Transverse colon (tissue), 4 donors: Measurements from ENCODE around the gene ATP1B2. TPM values are rescaled to one million over a fixed set of nuclear protein-coding genes. Genes with fewer than 3 reads are reported as not detected.
A peak's percentile ranks its signal among the peaks of the same experiment; 100 is the strongest.

Source experiments
- DNase-seq: peaks from one replicate; pipeline ENCODE4 v3.0.0-alpha.2; 2019
- H3K27ac ChIP-seq, 4 donors: fragments of 200-600 bp; sonication (generic); 2 replicates each; pipeline ENCODE4 v1.5.1; 2016 to 2018; ENCODE audit warnings: inconsistent platforms in 4 of 4
- H3K27me3 ChIP-seq: fragments of 200-600 bp; sonication (generic); 2 replicates; pipeline ENCODE4 v1.5.1; 2017; ENCODE audit warnings: inconsistent platforms
- H3K36me3 ChIP-seq, 4 donors: fragments of 200-600 bp; sonication (generic); 2 replicates each; pipeline ENCODE4 v1.5.1; 2017 to 2019; ENCODE audit warnings: inconsistent platforms in 4 of 4
- H3K4me1 ChIP-seq, 4 donors: fragments of 200-600 bp; sonication (generic); 2 replicates each; pipeline ENCODE4 v1.5.1; 2017 to 2020; ENCODE audit warnings: inconsistent platforms in 4 of 4
- H3K4me3 ChIP-seq, 4 donors: fragments of 200-600 bp; sonication (generic); 1 replicate in 1 of 4; 2 replicates in 3 of 4; pipeline versions ENCODE4 v1.5.1 to v1.6.1; 2017 to 2019; ENCODE audit warnings: inconsistent platforms in 4 of 4
- H3K9me3 ChIP-seq, 2 donors: fragments of 200-600 bp; sonication (generic); 2 replicates each; pipeline ENCODE4 v1.5.1; 2017 to 2019; ENCODE audit warnings: inconsistent platforms in 2 of 2
- EP300 ChIP-seq: sonication (generic); formaldehyde crosslinking; IDR thresholded peaks from one replicate; pipeline ENCODE4 v1.6.1; 2017; ENCODE audit warnings: antibody characterized with exemption, low read depth
- POLR2A ChIP-seq: fragments of 450-650 bp; IDR thresholded peaks from one replicate; pipeline ENCODE4 v1.6.1; 2016; ENCODE audit warnings: antibody characterized with exemption, mild to moderate bottlenecking, moderate library complexity
- POLR2AphosphoS5 ChIP-seq, 3 donors: sonication (generic); formaldehyde crosslinking; IDR thresholded peaks; one replicate each; pipeline ENCODE4 v1.6.1; 2016; ENCODE audit warnings: antibody characterized with exemption in 3 of 3
- WGBS, 2 donors: methylation state at CpG; one replicate each; pipeline ENCODE4 v1.1.5; 2018; ENCODE audit warnings: low coverage in 1 of 2; 5-methylcytosine and 5-hydroxymethylcytosine counted together
- in situ Hi-C, 4 donors: fragments of 200-750 bp; cut with MboI; loops; one replicate each; pipeline versions ENCODE4 v1.15.0 to v1.15.1; 2017; ENCODE audit warnings: low sequenced_read_pairs in 3 of 4, low pct_ligation_motif_present in 1 of 4, low pct_unique_long_range_greater_than_20kb in 1 of 4
- intact Hi-C: fragments of 100-400 bp; cut with DNase I; formaldehyde crosslinking; loops from one replicate; pipeline ENCODE4 v1.15.1; 2023; ENCODE audit warnings: low total_unique reads
- total RNA-seq, 4 donors: library from RNA; depleted of rRNA; stranded (reverse); fragments of >200 nt; gene quantifications; one replicate each; pipeline ENCODE4 v1.1.0, GENCODE V29; 2016
- TF ChIP-seq, protein P1 (sequence below), 5 experiments: fragments of 200-600 bp in 3 of 5; fragments of 450-650 bp in 2 of 5; sonication (generic) in 3 of 5; IDR thresholded peaks; 1 replicate in 2 of 5; 2 replicates in 3 of 5; pipeline ENCODE4 v1.5.1; 2016 to 2017; ENCODE audit warnings: antibody characterized with exemption in 5 of 5, inconsistent platforms in 3 of 5, mild to moderate bottlenecking in 2 of 5, moderate library complexity in 1 of 5

Gene ATP1B2
- total RNA-seq, 4 donors from 2014 or later, result 0.40 to 20.6 (median 2.3) TPM

DNA sequence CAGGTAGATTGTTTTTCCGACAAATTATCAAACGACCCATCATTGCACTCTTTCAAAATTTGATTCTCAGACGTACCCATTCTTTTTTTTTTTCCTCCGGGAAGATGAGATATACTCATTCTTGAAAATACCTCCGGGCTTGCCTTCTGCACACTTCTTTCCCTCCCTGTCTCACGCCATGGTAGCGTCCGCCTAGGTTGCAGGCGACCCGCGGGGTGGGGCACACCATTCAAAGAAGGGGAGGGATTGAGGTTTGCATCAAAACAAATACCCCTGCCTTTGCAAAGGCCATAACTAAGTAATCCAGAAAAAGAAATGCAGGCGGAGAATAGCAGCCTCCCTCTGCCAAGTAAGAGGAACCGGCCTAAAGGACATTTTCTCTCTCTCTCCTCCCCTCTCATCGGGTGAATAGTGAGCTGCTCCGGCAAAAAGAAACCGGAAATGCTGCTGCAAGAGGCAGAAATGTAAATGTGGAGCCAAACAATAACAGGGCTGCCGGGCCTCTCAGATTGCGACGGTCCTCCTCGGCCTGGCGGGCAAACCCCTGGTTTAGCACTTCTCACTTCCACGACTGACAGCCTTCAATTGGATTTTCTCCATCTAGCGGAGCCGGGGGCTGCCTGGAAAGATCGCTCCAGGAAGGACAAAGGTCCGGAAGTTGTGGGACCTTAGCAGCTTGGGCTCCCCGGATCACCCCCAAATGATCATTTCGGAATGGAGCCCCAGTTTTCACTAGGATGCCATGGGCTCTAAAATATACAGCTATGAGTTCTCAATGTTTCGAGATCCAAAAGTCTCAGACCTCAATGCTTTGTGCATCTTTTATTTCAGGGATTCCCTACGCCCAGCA lies 35.7 kb downstream of the ATP1B2 start:
- Histone ChIP-seq H3K4me3 (peak overlapping the region; percentile 62 to 93 (median 82)), H3K9me3 (no peaks in the 10 kb centered on the region), H3K27ac (peak overlapping the region; percentile 95 to 99 (median 98)), H3K4me1 (peaks cover 15 to 38% (median 25%) of the 10 kb centered on the region in 4 donors), H3K27me3 (no peaks in the 10 kb centered on the region), H3K36me3 (no peaks in the 10 kb centered on the region)
- TF ChIP-seq, protein P1, sequence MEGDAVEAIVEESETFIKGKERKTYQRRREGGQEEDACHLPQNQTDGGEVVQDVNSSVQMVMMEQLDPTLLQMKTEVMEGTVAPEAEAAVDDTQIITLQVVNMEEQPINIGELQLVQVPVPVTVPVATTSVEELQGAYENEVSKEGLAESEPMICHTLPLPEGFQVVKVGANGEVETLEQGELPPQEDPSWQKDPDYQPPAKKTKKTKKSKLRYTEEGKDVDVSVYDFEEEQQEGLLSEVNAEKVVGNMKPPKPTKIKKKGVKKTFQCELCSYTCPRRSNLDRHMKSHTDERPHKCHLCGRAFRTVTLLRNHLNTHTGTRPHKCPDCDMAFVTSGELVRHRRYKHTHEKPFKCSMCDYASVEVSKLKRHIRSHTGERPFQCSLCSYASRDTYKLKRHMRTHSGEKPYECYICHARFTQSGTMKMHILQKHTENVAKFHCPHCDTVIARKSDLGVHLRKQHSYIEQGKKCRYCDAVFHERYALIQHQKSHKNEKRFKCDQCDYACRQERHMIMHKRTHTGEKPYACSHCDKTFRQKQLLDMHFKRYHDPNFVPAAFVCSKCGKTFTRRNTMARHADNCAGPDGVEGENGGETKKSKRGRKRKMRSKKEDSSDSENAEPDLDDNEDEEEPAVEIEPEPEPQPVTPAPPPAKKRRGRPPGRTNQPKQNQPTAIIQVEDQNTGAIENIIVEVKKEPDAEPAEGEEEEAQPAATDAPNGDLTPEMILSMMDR (IDR thresholded peaks at IDR 0.05), result no peak
- TF ChIP-seq POLR2AphosphoS5 (IDR thresholded peaks at IDR 0.05), result peak; percentile 93 to 97 (median 96)
- peak; percentile 92 for TF ChIP-seq POLR2A
- in situ Hi-C loops (loop anchor here in 2 of 4 donors (5.0 to 10.0 kb wide), 2 partner anchors 52 to 54 kb away; partner anchors contain the start of gene SHBG (in 2 of the 2)), intact Hi-C loops (loop anchor here (5.0 kb wide), 1 partner anchor 54 kb away; the partner anchor contains the start of gene SHBG)
- WGBS, 2 donors, result 0 to 1% methylated on average over 15 to 30 of the region's 30 CpGs
- peak; percentile 80 for DNase-seq

DNA sequence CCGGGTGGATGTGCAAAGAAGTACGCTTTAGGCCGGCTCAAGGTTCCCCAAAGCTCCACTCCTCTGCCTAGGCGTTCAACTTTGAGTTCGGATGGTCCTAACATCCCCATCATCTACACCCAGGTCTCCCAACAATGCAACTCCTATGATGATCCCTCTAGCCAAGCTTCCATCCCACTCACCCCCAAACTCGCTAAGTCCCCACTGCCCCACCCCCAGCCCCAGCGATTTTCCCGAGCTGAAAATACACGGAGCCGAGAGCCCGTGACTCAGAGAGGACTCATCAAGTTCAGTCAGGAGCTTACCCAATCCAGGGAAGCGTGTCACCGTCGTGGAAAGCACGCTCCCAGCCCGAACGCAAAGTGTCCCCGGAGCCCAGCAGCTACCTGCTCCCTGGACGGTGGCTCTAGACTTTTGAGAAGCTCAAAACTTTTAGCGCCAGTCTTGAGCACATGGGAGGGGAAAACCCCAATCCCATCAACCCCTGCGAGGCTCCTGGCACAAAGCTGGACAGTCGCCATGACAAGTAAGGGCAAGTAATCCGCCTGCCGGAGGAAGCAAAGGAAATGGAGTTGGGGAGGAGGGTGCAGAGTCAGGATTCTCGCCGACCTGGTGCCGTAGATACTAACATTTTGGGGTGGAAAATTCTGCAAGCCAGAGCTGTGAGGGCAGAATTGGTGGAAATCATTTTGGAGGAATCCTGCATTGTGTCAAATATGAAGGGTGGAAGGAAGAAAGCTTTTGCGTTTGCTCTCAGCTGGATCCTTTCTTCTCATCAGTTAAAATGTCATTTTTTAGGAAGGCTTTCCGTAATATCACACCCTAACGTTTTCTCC lies 36.6 kb downstream of the ATP1B2 start, which contains the start of gene TP53:
TP53 (minus strand) TSS at position 419 of the 836 bp plus-strand sequence. CDS start 10,896 bp downstream, outside the sequence.
- peak; percentile 92 for DNase-seq
- in situ Hi-C loops (loop anchor here in 2 of 4 donors (5.0 to 10.0 kb wide), 2 partner anchors 52 to 55 kb away; partner anchors contain the start of gene SHBG (in 2 of the 2)), intact Hi-C loops (loop anchor here (5.0 kb wide), 1 partner anchor 55 kb away; the partner anchor contains the start of gene SHBG)
- H3K36me3 ChIP-seq, result no peaks in the 10 kb centered on the region
- H3K27ac ChIP-seq, result peak within 1 kb of the TSS; percentile 95 to 99 (median 98)
- TF ChIP-seq, protein P1 (IDR thresholded peaks at IDR 0.05), result no peak
- TF ChIP-seq POLR2AphosphoS5 (IDR thresholded peaks at IDR 0.05), result peak; percentile 93 to 95 (median 93)
- peak; percentile 87 for TF ChIP-seq POLR2A
- TF ChIP-seq EP300, result no peak
- peaks cover 15 to 38% (median 25%) of the 10 kb centered on the region in 4 donors for H3K4me1 ChIP-seq
- WGBS, 2 donors, result 0% methylated on average over 6 to 30 of the region's 30 CpGs
- no peaks in the 10 kb centered on the region for H3K9me3 ChIP-seq
- peak within 1 kb of the TSS; percentile 62 to 93 (median 82) for H3K4me3 ChIP-seq
- no peaks in the 10 kb centered on the region for H3K27me3 ChIP-seq

DNA sequence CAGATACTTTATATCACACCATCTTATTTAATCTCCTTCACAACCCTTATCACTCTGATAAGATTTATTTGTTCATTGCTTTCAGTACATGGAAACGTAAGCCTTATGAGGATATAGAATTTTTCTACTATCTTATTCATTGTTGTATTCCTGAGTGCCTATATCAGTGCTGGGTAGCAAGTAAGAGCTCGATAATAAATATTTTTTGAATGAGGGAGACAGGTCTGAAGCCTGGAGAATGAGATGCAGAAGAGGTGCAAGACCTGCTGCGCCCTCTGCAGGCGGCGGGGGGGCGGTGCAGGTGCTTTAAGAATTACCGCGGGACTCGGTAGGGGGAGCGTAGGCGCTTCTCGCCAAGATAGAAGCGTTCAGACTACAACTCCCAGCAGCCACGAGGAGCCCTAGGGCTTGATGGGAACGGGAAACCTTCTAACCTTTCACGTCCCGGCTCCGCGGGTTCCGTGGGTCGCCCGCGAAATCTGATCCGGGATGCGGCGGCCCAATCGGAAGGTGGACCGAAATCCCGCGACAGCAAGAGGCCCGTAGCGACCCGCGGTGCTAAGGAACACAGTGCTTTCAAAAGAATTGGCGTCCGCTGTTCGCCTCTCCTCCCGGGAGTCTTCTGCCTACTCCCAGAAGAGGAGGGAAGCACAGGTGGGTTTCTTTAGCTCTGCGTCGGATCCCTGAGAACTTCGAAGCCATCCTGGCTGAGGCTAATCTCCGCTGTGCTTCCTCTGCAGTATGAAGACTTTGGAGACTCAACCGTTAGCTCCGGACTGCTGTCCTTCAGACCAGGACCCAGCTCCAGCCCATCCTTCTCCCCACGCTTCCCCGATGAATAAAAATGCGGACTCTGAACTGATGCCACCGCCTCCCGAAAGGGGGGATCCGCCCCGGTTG lies 37.4 kb downstream of the ATP1B2 start, which contains the start of gene WRAP53:
WRAP53 (plus strand) TSS at position 570 of the 900 bp plus-strand sequence; CDS start at position 742, 172 bp downstream.
- 0 to 3% methylated on average over 3 to 46 of the region's 51 CpGs for WGBS, 2 donors
- intact Hi-C loops (loop anchor here (5.0 kb wide), 1 partner anchor 56 kb away; the partner anchor contains the start of gene SHBG), in situ Hi-C loops (loop anchor here in 2 of 4 donors (5.0 to 10.0 kb wide), 2 partner anchors 53 to 56 kb away; partner anchors contain the start of gene SHBG (in 2 of the 2))
- DNase-seq, result peak; percentile 97
- Histone ChIP-seq H3K36me3 (no peaks in the 10 kb centered on the region), H3K27me3 (no peaks in the 10 kb centered on the region), H3K27ac (peak within 1 kb of the TSS; percentile 95 to 99 (median 98)), H3K9me3 (no peaks in the 10 kb centered on the region), H3K4me1 (peaks cover 15 to 38% (median 25%) of the 10 kb centered on the region in 4 donors), H3K4me3 (peak within 1 kb of the TSS; percentile 62 to 93 (median 82))
- TF ChIP-seq POLR2A (no peak), POLR2AphosphoS5 (IDR thresholded peaks at IDR 0.05) (peak; percentile 24 to 52 (median 52)), EP300 (no peak)
- TF ChIP-seq, protein P1 (IDR thresholded peaks at IDR 0.05), result peak; percentile 98 to 100 (median 99)
